DND-41 (cell line): ENCODE results near the gene PSMD6.

Experiments
- ATAC-seq: fragments of 200-7000 bp; cut with Tn5 transposase; 3 replicates; pipeline ENCODE4 v1.9.1; 2021; ENCODE audit warnings: low read depth; ENCODE audit not compliant: insufficient read depth
- DNase-seq: peaks from one replicate; pipeline ENCODE4 v3.0.0-alpha.2; 2020
- H2AFZ ChIP-seq: 2 replicates; pipeline ENCODE4 v1.6.0; 2012; ENCODE audit warnings: low read depth, low read length
- H3K27ac ChIP-seq: 2 replicates; pipeline ENCODE4 v1.5.1; 2012; ENCODE audit warnings: low read length, inconsistent platforms
- H3K27me3 ChIP-seq: fragments of 200-600 bp; sonication (generic); 2 replicates; pipeline ENCODE4 v1.6.0; 2012; ENCODE audit warnings: low read length, mild to moderate bottlenecking, inconsistent platforms; ENCODE audit not compliant: insufficient read depth, poor library complexity
- H3K36me3 ChIP-seq: 2 replicates; pipeline ENCODE4 v1.5.1; 2012; ENCODE audit warnings: low read length, inconsistent platforms; ENCODE audit not compliant: insufficient read depth
- H3K4me1 ChIP-seq: 2 replicates; pipeline ENCODE4 v1.5.1; 2012; ENCODE audit warnings: mild to moderate bottlenecking, low read length; ENCODE audit not compliant: insufficient read depth
- H3K4me2 ChIP-seq: 2 replicates; pipeline ENCODE4 v1.6.0; 2012; ENCODE audit warnings: mild to moderate bottlenecking, moderate library complexity, low read length, inconsistent platforms; ENCODE audit not compliant: insufficient read depth
- H3K4me3 ChIP-seq, 2 experiments: fragments of 200-600 bp in 1 of 2; shearing (Covaris generic) in 1 of 2; 2 replicates each; pipeline ENCODE4 v1.5.1; 2012 to 2016; ENCODE audit warnings: inconsistent platforms in 2 of 2, low read length in 2 of 2, mild to moderate bottlenecking in 2 of 2, low read depth in 1 of 2, moderate library complexity in 1 of 2
- H3K79me2 ChIP-seq: 2 replicates; pipeline ENCODE4 v1.6.0; 2012; ENCODE audit warnings: low read length, inconsistent platforms; ENCODE audit not compliant: insufficient read depth
- H3K9ac ChIP-seq: 2 replicates; pipeline ENCODE4 v1.6.0; 2012; ENCODE audit warnings: low read depth, mild to moderate bottlenecking, inconsistent platforms, low read length, moderate library complexity
- H3K9me3 ChIP-seq: 2 replicates; pipeline ENCODE4 v1.5.1; 2012; ENCODE audit warnings: low read length, moderate library complexity, mild to moderate bottlenecking, inconsistent platforms; ENCODE audit not compliant: insufficient read depth, severe bottlenecking
- H4K20me1 ChIP-seq: 2 replicates; pipeline ENCODE4 v1.6.0; 2012; ENCODE audit warnings: low read length; ENCODE audit not compliant: insufficient read depth
- CTCF ChIP-seq: IDR thresholded peaks from 2 replicates; pipeline ENCODE4 v1.5.1; 2012; ENCODE audit warnings: borderline replicate concordance, low read length, moderate library complexity, mild to moderate bottlenecking; ENCODE audit not compliant: poor library complexity, severe bottlenecking; ENCODE audit errors: extremely low read depth
- EZH2 ChIP-seq: IDR thresholded peaks from 3 replicates; pipeline ENCODE4 v1.6.1; 2012; ENCODE audit warnings: borderline replicate concordance, low read depth, mild to moderate bottlenecking, moderate library complexity, low read length, inconsistent platforms; ENCODE audit not compliant: severe bottlenecking

PSMD6 gene

GRCh38 chr3:64049136-64049535, 25.8 kb upstream of the PSMD6 start:
- no peaks in the 10 kb centered on the region for H4K20me1 ChIP-seq
- TF ChIP-seq CTCF (no peak), EZH2 (no peak)
- no peak for ATAC-seq
- no peak for DNase-seq
- H3K9me3 ChIP-seq = no peaks in the 10 kb centered on the region
- no peak overlapping the region for H3K9ac ChIP-seq
- H3K4me1 ChIP-seq = no peaks in the 10 kb centered on the region
- H3K27ac ChIP-seq = no peak overlapping the region
- H3K4me3 ChIP-seq = no peak overlapping the region
- H3K36me3 ChIP-seq = no peaks in the 10 kb centered on the region
- H3K4me2 ChIP-seq = no peak overlapping the region
- no peaks in the 10 kb centered on the region for H3K79me2 ChIP-seq
- no peaks in the 10 kb centered on the region for H3K27me3 ChIP-seq
- no peak overlapping the region for H2AFZ ChIP-seq

GRCh38 chr3:64048631-64049061, 25.4 kb upstream of the PSMD6 start:
- Histone ChIP-seq H3K36me3 (no peaks in the 10 kb centered on the region), H4K20me1 (no peaks in the 10 kb centered on the region), H3K79me2 (no peaks in the 10 kb centered on the region), H3K4me1 (no peaks in the 10 kb centered on the region), H3K4me2 (no peak overlapping the region), H3K27ac (no peak overlapping the region), H3K9ac (no peak overlapping the region), H3K4me3 (no peak overlapping the region), H2AFZ (no peak overlapping the region), H3K9me3 (no peaks in the 10 kb centered on the region), H3K27me3 (no peaks in the 10 kb centered on the region)
- DNase-seq = no peak
- no peak for ATAC-seq
- TF ChIP-seq EZH2 (no peak), CTCF (no peak)

GRCh38 chr3:64047787-64048186, 24.5 kb upstream of the PSMD6 start:
- Histone ChIP-seq H3K79me2 (no peaks in the 10 kb centered on the region), H3K27me3 (no peaks in the 10 kb centered on the region), H2AFZ (no peak overlapping the region), H3K9me3 (no peaks in the 10 kb centered on the region), H3K4me1 (no peaks in the 10 kb centered on the region), H3K9ac (no peak overlapping the region), H3K36me3 (no peaks in the 10 kb centered on the region), H3K4me3 (no peak overlapping the region), H3K4me2 (no peak overlapping the region), H4K20me1 (no peaks in the 10 kb centered on the region), H3K27ac (no peak overlapping the region)
- ATAC-seq = no peak
- DNase-seq = no peak
- no peak for TF ChIP-seq EZH2
- no peak for TF ChIP-seq CTCF

- DNase-seq (no peak), ATAC-seq (no peak)
- Histone ChIP-seq H3K9ac (no peak overlapping the region), H3K27ac (no peak overlapping the region), H2AFZ (no peak overlapping the region), H3K27me3 (no peaks in the 10 kb centered on the region), H3K4me3 (no peak overlapping the region), H3K9me3 (no peaks in the 10 kb centered on the region), H3K4me2 (no peak overlapping the region), H3K4me1 (no peaks in the 10 kb centered on the region), H3K79me2 (no peaks in the 10 kb centered on the region), H3K36me3 (no peaks in the 10 kb centered on the region), H4K20me1 (no peaks in the 10 kb centered on the region)
- no peak for TF ChIP-seq CTCF
- TF ChIP-seq EZH2 = no peak
Measured at GRCh38 chr3:64046996-64047594, 23.8 kb upstream of the PSMD6 start.
